C4-2B (cell line): Measurements from ENCODE around the gene RAB6D.

Experiments used
- CTCF ChIP-seq: fragments of 450-650 bp; conservative IDR thresholded peaks from 2 replicates; pipeline ENCODE4 v1.5.1; 2017; ENCODE audit warnings: mild to moderate bottlenecking
- ZFX ChIP-seq: fragments of 450-650 bp; IDR thresholded peaks from 2 replicates; pipeline ENCODE4 v1.6.1; 2017

- TF ChIP-seq CTCF (no peak), ZFX (no peak)
Observed at GRCh38 chr2:131408207-131408606, 44.2 kb upstream of the RAB6D start.
